HG02588 (cell line): ENCODE data around the gene MAP3K13.
"Not testable (repeated sequence)": the region's sequence is repeated elsewhere in the genome, so short reads cannot be mapped to it uniquely, and the experiment has no call there.

Experiments
- ATAC-seq: cut with Tn5 transposase; IDR thresholded peaks from one replicate; pipeline ENCODE4 v1.9.1; 2021; ENCODE audit warnings: mild to moderate bottlenecking, moderate library complexity; ENCODE audit not compliant: unreplicated experiment

The MAP3K13 gene

GRCh38 chr3:185341616-185342458 lies 21.1 kb upstream of the MAP3K13 start:
- ATAC-seq: no peak

- no peak for ATAC-seq
These were observed 20.3 kb upstream of the MAP3K13 start for GRCh38 chr3:185342459-185343174.

GRCh38 chr3:185347399-185347798 lies 15.5 kb upstream of the MAP3K13 start:
- ATAC-seq: no peak

- no peak for ATAC-seq
These were observed 12.1 kb upstream of the MAP3K13 start for GRCh38 chr3:185350841-185351240.

- no peak for ATAC-seq
These were observed 11.5 kb upstream of the MAP3K13 start for GRCh38 chr3:185351396-185351795.

- ATAC-seq: no peak
These were observed 9.7 kb upstream of the MAP3K13 start for GRCh38 chr3:185353225-185353624.

- ATAC-seq: peak; percentile 97
These were observed 8.9 kb upstream of the MAP3K13 start for GRCh38 chr3:185353823-185354614.

GRCh38 chr3:185356499-185356898 lies 6.4 kb upstream of the MAP3K13 start:
- no peak for ATAC-seq

GRCh38 chr3:185361920-185362319 lies 1.0 kb upstream of the MAP3K13 start:
- no peak for ATAC-seq

- ATAC-seq: peak; percentile 32
These were observed 797 bp downstream of the MAP3K13 start for GRCh38 chr3:185363662-185364203.

GRCh38 chr3:185365291-185366073 lies 2.5 kb downstream of the MAP3K13 start:
- no peak for ATAC-seq

GRCh38 chr3:185366074-185366335 lies 3.1 kb downstream of the MAP3K13 start:
- ATAC-seq: no peak

GRCh38 chr3:185366913-185367312 lies 4.0 kb downstream of the MAP3K13 start:
- ATAC-seq: no peak

GRCh38 chr3:185370349-185370748 lies 7.4 kb downstream of the MAP3K13 start:
- ATAC-seq: not testable (repeated sequence)

- ATAC-seq: no peak
These were observed 8.6 kb downstream of the MAP3K13 start for GRCh38 chr3:185371306-185372074.

- no peak for ATAC-seq
These were observed 18.6 kb downstream of the MAP3K13 start for GRCh38 chr3:185381320-185382058.

GRCh38 chr3:185382154-185382553 lies 19.2 kb downstream of the MAP3K13 start:
- no peak for ATAC-seq

- ATAC-seq: not testable (repeated sequence)
These were observed 23.6 kb downstream of the MAP3K13 start for GRCh38 chr3:185386515-185386914.

GRCh38 chr3:185387646-185388045 lies 24.7 kb downstream of the MAP3K13 start:
- ATAC-seq: no peak
